HuH-7.5 (cell line): ENCODE data around the gene MIDN.

Source experiments
- DNase-seq: peaks from one replicate; pipeline ENCODE4 v3.0.0; 2011; ENCODE audit warnings: low spot score

MIDN gene

DNA sequence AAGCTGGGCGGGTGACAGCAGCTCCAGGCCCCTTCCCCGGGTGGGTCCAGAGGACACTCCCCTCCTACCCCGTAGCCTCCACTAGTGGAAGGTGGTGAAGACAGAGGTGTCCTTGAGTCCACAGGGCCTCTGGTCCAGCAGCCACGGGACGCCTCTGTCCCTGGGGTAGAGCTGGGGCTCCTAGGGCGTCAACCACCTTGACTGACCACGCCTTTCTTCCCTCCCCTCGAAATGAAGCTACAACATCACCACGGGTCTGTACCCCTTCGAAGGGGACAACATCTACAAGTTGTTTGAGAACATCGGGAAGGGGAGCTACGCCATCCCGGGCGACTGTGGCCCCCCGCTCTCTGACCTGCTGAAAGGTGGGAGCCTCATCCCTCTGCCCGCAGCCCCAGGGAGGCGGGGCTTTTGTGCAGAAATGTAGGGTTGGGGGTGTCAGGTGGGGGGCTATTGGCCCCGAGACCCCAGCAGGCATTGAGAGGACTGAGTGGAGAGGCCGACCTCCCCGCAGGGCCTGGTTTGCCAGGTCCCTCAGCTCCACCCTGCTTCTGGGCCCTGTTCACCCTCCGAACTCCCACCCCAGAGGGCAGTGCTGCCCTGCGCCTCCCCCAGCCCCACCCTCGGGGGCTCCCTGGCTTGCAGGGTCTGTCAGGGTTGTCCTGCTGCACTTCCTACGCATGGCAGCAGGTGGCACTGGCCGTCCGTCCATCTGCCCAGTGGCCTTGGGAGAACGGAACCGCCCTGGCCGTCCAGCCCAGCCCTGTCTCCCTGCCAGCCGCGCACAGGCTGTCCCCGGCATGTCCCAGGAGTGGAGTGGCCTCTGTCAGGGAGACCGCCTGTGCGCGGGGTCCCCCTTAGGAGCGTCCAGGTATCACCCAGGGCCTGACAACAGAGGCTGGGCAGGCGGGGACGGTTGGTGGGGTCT is 27.1 kb upstream of the MIDN start:
- peak; percentile 88 for DNase-seq

DNA sequence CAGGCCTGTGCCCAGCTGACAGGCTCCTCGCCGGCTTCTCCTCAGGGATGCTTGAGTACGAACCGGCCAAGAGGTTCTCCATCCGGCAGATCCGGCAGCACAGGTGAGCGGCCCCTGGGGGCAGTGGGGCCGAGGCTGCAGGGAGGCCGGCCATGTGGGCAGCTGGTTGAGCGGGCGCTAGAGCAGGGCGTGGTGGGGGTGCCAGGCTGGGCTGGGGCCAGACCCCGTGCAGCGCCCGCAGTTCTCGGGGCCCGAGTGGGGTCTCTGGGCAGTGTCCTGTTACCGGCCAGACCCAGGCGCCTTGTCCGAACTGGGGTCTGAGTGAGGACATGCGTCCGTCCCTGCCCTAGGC is 26.5 kb upstream of the MIDN start:
- no peak for DNase-seq

DNA sequence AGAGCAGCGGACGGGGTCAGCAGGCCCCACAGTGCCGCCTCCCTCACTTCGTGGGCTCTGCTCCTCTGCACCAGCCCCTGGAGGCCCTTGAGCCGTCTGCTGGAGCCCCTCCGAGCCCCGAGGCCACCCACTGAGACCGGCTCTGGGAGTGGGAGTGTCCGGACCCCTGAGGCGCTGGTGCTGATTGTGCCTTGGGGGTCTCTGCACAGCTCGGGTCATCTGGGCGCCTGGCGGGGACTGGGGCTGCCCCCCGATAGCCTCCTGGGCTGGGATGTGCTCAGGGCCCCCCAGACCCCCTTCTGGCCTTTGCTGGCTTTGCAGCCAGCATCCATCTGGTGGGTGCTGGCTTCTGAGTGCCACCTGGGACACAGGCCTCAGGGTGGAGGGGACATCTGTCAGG is 26.0 kb upstream of the MIDN start:
- no peak for DNase-seq

DNA sequence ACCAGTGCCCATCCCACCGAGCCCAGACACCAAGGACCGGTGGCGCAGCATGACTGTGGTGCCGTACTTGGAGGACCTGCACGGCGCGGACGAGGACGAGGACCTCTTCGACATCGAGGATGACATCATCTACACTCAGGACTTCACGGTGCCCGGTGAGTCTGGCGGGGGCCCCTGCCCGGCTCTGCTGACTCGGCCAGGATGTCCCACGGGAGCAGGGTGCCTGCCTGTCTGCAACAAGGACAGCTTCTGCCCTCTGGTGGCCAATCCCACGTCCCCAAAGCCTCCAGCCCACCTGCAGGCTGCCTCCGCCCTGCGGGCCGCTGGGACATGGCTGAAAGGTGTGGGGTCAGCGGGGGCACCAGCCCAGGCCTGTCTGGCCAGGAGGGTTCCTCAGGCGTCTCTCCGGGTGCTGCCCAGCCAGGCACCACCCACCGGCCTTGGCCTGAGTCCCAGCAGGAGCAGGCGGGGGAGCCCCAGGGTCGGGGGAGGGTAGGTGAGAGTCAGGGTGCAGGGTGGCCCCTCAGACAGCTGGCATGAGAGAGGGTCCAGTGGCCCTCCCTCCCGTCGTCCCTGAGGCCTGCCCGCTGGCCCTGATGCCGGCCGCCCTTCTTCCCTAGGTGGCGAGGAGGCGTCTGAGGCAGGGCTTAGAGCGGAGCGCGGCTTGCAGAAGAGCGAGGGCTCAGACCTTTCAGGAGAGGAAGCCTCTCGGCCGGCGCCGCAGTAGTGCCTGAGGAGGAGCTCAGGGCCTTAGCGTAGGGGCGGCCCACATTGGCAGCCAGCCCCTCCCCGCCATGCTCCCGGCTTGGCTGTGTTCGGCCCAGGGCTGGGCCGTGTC is 25.1 kb upstream of the MIDN start:
- DNase-seq, result peak; percentile 97

DNA sequence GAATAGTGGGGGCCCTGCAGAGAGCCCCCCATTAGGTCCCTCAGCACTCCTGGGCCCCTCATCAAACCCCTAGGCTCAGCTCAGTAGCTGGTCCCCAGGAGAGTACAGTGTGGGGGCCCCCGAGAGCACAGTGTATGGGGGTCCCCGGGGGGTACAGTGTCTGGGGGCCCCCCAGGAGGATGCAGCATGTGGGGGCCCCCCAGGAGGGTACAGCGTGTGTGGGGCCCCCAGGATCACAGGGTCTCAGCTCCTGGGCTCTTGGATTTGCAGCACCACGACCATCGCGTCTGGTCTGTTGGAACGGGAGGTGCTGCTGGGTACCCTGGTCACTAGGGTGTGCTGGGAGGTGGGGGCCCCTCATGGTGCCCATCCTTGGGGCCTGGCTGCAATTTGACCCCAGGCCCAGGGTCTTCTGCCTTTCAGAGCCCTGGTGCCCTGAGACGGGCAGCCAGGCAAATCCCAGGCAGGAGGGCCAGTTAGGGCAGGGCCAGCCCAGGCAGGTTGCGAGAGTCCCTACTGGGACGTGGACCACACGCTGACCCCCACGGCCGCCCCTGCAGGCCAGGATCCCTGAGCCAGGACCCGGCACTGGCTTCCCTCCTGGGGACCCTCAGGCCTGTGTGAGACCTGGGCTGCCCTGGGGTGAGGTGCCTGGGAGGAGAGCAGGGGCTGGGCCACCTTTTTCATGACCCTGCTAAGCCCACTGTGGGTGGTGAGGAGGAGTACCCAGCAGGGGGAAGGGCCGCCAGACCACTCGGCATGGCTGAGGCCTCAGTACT is 24.1 kb upstream of the MIDN start:
- DNase-seq, result no peak

DNA sequence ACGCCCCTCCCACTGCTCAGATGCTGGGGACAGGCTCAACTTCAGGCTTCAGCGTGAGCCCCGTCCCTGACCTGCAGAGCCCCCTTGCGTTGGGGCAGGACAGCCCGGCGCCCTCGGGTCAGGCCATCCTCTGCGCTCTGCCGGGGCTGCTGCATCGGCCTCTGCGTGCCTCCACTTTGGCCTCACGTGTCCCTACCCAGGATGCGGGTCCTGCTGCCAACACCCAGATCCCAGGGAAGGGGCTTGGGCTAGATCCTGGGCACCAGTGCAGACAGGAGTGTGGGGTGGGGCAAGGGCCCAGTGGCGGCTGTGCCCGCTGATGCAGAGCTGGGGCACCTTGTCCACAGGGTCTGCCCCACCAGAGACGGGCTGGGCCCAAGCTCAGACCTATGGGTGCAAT is 23.5 kb upstream of the MIDN start:
- DNase-seq, result no peak

DNA sequence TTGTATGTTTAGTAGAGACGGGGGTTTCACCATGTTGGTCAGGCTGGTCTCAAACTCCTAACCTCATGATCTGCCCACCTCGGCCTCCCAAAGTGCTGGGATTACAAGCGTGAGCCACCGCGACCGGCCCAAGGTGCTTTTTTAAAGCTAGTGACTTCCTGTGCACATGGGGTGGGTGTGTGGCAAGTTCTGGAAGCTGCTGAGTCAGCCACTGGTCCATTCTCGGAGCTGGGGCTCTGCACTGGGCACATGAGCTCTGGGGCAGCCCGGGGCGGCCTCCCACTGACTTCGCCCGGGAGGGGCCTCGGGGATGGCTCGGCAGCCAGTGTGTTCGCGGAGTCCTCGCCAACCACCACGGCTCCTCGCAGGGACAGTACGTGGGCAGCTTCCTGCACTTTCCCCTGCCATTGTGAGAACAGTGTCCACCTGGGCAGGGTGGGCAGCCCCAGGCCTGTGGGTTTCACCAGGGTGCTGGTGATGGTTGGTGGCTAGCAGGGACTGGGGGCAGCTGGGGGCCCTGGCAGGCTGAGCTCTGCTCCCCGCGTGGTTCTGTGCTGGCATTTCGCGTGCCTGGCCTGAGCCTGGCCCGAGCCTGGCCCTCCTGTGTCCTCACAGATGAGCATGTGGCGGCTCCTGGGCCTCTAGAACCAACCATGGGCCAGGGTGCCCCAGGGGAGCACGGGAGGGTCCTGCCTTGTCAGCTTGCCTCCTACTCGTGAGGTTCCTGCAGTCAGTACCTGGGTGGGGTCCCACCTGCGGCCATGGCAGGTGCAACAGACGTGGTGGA is 22.8 kb upstream of the MIDN start:
- DNase-seq, result no peak

DNA sequence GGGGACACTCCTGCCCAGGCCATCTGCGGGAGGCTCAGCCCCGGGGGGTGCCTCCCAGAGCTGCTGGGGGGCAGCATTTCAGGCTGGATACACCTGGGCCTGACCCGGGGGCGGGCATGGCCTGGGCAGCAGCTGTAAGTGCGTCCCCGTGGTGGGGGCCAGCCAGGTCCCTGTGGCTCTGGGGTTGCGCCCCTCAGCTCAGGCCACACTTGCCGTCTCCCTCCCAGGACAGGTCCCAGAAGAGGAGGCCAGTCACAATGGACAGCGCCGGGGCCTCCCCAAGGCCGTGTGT is 22.2 kb upstream of the MIDN start:
- no peak for DNase-seq

DNA sequence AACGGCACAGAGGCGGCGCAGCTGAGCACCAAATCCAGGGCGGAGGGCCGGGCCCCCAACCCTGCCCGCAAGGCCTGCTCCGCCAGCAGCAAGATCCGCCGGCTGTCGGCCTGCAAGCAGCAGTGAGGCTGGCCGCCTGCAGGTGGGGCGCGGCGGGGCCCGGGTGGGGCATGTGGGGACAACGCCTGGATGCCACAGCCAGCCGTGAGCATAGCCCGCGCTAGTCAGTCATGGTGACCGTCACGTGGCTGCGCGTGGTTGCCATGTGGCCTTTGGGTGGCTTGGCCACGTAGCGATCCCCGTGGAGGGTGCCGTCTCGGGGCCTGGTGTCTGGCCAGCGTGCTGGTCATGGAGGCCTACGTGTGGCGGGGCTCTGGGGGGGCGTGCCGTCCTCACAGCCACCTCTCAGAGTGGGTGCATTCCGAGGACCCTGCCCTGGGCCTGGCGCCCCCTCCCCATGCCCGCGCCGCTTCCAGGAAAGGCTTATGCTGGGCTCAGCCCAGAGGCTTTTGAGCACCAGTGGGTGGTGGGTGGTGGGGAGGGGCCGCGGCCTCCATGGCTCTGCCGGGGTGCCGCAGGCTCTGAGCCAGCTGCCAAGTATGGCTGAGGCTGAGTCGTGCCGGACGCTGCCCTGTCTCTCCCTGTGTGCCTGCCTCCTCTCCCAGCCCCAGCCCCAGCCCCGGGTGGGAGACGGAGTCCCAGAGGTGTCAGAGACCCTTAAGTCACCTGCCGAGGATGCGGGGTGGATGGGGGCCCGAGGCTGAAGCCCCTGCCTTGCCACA is 21.7 kb upstream of the MIDN start:
- no peak for DNase-seq

DNA sequence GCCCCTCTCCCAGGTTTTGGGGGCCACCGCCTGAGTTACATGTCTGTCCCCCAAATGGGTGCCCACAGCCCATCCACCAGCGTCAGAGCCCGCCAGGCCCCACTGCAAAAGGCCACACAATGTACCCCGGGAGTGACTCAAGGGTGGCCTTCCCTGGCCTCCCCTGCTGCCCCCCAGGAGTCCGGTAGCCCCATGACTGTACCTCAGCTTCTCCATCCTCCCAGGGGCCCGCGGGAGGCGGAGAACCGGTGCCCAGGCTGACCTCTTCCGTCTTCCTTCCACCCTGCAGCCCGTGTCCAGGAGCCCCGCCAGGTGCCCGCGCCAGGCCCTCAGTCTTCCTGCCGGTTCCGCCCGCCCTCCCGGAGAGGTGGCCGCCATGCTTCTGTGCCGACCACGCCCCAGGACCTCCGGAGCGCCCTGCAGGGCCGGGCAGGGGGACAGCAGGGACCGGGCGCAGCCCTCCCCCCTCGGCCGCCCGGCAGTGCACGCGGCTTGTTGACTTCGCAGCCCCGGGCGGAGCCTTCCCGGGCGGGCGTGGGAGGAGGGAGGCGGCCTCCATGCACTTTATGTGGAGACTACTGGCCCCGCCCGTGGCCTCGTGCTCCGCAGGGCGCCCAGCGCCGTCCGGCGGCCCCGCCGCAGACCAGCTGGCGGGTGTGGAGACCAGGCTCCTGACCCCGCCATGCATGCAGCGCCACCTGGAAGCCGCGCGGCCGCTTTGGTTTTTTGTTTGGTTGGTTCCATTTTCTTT is 20.9 kb upstream of the MIDN start:
- no peak for DNase-seq

DNA sequence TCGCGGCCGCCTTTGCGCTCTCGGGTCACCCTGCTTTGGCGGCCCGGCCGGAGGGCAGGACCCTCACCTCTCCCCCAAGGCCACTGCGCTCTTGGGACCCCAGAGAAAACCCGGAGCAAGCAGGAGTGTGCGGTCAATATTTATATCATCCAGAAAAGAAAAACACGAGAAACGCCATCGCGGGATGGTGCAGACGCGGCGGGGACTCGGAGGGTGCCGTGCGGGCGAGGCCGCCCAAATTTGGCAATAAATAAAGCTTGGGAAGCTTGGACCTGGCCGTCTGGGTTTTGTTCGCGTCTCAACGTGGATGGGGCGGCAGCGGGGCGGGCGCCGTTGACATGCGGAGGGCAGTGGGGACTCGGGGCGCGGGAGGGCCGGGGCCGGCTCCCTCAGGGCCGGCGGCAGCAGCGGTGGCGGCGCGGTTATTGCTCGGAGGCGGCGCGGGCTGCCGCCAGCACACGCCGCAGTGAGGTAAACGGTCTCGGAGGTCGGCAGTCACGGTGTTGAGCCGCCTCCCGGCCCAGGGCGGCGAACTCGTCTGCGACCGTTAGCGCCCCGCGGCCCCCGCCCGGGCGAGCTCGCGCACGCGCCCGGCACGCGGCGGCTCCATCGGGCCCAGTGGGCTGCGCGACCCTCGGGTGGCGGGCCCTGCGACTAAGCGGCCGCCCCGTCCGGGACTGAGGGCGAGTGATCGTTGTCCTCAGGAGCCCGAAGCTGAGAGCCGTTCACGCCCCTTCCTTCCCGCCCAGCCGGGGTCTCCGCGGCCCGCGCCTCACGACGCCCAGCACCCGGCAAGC is 20.0 kb upstream of the MIDN start:
- DNase-seq, result no peak

DNA sequence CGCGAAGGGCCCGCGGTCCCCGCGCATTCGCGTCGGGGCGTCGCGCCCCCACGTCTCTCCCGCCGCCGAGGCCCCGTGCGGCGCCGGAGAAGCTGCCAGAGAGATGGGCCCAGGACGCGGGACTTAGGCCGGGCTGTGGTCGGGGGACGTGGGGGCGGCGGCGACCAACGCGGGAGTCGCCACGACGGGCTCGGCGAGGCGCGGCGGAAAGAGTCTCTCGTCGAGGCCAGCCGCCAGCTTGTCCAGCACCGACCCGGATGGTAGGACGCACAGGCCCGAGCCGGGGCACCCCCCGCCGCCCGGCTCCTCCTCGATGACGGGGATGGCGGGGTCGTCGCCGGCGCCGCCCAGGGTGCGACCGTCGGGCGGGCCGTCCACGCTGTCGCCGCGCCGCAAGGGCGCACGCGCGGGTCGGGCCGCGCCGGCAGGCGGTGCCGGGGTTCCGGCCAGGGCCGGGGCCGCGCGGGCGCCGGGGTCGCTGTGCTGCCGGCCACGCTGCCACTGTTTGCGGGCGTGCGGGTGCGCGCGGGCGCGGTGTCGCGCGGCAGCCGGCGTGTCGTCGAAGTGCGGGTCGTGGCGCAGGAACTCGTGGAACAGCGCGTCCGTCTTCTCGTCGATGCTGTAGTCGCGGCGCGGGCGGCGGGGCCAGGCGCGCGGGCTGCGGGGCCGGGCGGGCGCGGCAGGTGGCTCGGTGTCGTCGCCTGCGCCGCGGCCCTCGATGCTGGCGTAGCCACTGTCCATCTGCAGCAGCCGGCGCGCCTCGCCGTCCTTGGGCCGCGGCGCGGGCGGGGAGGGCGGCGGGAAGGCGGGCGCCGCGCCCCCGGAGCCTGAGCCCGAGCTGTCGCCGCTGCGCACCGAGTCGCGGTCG is 19.1 kb upstream of the MIDN start:
- no peak for DNase-seq

DNA sequence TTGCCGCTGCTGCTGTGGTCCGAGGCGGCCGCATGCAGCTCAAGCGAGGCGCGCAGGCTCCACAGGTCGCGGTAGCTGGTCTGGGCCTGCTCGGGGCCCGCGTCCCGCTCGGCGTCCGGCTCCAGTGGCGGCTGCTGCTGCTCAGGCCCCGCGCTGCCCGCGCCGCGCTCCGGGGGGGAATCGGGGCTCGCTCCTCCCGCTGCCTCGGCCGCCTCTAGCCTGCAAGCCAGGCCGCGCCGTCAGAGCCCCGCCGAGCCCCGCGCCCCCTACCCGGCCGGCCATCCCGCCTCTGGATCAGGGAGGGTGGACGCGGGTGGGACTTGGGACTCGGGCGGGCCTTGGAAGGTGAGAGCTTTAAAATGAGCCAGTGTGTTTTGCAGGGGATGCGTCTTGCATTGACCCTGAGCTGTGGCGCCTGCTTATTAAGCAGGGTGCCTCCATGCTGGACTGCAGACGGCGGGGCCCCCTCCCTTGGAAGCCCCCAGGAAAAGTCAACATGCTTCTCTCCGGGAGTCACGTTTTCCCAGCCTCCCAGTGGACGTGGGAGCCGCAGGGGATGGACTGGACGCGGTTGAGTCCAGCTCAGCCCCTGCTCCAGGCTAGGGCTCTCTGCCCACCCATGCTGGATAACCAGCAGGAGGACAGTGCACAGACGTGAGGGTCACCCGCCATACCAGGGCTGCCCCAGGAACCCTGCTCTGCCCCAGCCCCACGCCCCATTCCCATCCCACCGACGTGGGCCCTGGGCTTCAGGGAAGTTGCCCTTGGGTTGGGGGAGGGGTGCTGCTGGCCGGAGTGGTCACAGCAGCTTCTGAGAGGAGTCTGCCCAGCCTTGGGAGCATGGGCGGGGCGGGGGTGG is 18.2 kb upstream of the MIDN start:
- DNase-seq, result no peak

DNA sequence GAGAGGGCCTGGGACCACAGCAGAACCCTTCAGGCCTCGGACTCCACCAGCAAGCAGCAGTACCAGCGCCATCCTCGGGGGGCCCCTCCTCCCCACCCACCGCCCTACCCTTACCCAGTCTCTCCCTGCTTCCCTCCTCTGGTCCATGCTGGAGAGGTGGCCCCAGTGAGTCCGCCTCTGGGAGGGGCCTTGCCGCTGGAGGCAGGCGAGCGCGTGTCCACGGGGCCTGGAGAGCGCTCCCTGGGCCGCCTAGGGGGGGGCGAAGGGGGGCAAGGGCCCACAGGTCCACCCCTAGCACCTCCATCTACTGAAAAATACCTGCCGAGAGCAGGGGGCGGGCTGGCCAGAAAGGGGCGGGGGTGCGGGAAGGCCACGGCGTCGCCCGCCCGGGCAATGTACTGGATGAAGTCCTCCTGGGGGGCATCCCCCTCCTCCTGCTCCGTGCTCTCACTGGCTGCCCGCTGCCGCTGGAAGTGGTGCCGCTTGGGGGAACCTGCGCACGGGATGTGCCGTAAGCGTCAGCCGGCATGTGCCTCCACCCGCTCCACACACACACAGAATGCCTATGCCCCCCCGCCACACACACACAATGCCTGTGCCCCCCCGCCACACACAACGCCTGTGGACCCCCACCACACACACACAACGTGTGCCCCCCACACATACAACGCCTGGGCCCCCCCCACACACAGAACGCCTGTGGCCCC is 17.4 kb upstream of the MIDN start:
- DNase-seq, result peak; percentile 49

DNA sequence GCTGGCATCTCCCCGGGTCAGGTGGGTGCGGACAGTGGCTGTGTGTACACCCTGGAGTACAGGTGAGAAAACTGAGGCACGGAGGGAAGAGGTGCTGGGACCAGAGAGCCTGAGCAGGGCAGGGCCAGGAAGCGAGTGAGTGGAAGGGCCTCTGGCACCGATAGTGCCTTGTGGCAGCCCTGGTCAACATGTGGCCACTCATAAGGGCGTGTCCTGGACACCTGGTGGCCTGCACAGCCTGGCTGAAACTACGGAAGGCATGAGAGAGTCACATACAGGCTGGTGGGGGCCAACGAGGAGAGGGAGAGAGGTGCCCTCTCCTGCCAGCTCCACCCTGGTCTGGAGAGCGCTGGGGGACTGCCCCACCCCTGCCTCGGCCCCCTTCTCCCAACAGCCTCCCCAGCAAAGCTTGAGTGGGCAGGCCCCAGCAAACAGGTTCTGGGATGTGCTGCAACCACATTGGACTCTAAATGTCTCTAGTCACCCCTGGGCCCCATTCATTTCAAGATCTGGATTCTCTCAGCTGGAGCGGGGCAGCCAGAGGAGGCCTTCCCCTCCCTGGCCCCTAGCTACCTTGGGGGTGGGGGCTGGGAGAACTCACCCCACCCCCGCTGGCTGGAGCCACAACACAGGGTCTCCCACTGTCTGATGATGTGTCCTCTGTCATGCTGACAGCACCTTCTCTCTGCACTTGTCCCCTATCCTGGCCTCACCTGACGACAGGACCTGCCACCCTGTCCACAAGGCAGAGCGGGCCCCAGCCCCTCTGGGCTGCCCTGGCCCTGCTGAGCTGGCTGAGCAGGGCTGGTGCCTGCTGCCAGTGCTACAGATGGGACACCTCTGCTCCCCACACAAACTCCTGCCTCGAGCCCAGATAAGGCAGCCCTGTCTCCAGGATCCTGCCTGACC is 16.4 kb upstream of the MIDN start:
- DNase-seq, result peak; percentile 32

DNA sequence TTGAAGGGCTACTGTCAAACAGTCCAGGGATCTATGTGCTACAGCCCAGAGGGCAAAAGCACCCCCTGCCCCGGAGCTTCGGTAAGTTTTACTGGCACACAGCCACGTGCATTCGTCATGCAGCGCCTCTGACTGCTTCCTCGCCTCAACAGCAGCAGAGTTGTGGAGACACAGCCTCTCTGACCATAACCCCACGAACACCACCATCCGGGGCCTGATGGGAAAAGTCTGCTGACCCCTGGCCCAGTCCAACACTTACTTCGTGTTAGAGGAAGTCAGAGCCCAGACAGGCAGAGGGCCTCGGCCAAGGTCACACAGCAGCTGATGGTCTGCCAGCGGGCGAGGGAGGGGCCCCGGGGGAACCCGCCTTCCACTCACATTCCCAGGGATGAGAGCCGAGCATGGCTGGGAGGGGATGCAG is 15.7 kb upstream of the MIDN start:
- no peak for DNase-seq
